SK-N-SH treated with all-trans-retinoic acid at 6 μM for 48 hours (cell line): ENCODE results near the gene MPZL2.

Experiments used
- ATAC-seq: fragments of 200-7000 bp; cut with Tn5 transposase; 3 replicates; pipeline ENCODE4 v1.9.1; 2020; ENCODE audit warnings: mild to moderate bottlenecking, moderate library complexity
- ARNTL ChIP-seq: fragments of 450-650 bp; formaldehyde crosslinking; IDR thresholded peaks from 2 replicates; pipeline ENCODE4 v1.5.0; 2020; ENCODE audit warnings: low read depth, mild to moderate bottlenecking, moderate library complexity, borderline replicate concordance
- BACH2 ChIP-seq: fragments of 250-450 bp; sonication (Bioruptor Pico); IDR thresholded peaks from 2 replicates; pipeline ENCODE4 v1.9.0; 2021; ENCODE audit warnings: mild to moderate bottlenecking, borderline replicate concordance
- CREB5 ChIP-seq: fragments of 250-450 bp; sonication (Bioruptor Pico); IDR thresholded peaks from 2 replicates; pipeline ENCODE4 v1.5.1; 2020; ENCODE audit warnings: low read depth, mild to moderate bottlenecking, moderate library complexity
- CSDC2 ChIP-seq: fragments of 250-450 bp; sonication (Bioruptor Pico); IDR thresholded peaks from 2 replicates; pipeline ENCODE4 v1.5.0; 2020; ENCODE audit warnings: mild to moderate bottlenecking, moderate library complexity
- ESRRG ChIP-seq: fragments of 250-450 bp; sonication (Bioruptor Pico); IDR thresholded peaks from 2 replicates; pipeline ENCODE4 v1.6.1; 2021; ENCODE audit warnings: mild to moderate bottlenecking
- GLIS3 ChIP-seq: fragments of 250-450 bp; sonication (Bioruptor Pico); IDR thresholded peaks from 2 replicates; pipeline ENCODE4 v1.5.0; 2020; ENCODE audit warnings: mild to moderate bottlenecking, moderate library complexity
- ISL1 ChIP-seq: fragments of 250-450 bp; sonication (Bioruptor Pico); IDR thresholded peaks from 2 replicates; pipeline ENCODE4 v2.1.2; 2022; ENCODE audit warnings: mild to moderate bottlenecking, moderate library complexity
- OSR1 ChIP-seq: fragments of 250-450 bp; sonication (Bioruptor Pico); IDR thresholded peaks from 2 replicates; pipeline ENCODE4 v1.8.0; 2022; ENCODE audit warnings: moderate library complexity, mild to moderate bottlenecking, inconsistent platforms
- PATZ1 ChIP-seq: fragments of 250-450 bp; sonication (Bioruptor Pico); IDR thresholded peaks from 2 replicates; pipeline ENCODE4 v1.8.0; 2020; ENCODE audit warnings: mild to moderate bottlenecking, moderate library complexity, borderline replicate concordance
- POU6F1 ChIP-seq: fragments of 250-450 bp; sonication (Bioruptor Pico); IDR thresholded peaks from 2 replicates; pipeline ENCODE4 v1.8.0; 2021; ENCODE audit warnings: low read depth, mild to moderate bottlenecking, moderate library complexity, borderline replicate concordance
- PPARA ChIP-seq: fragments of 250-450 bp; sonication (Bioruptor Pico); IDR thresholded peaks from 2 replicates; pipeline ENCODE4 v1.5.0; 2020; ENCODE audit warnings: mild to moderate bottlenecking, borderline replicate concordance
- RARB ChIP-seq: fragments of 250-450 bp; sonication (Bioruptor Pico); IDR thresholded peaks from 2 replicates; pipeline ENCODE4 v1.8.0; 2021; ENCODE audit warnings: mild to moderate bottlenecking, moderate library complexity
- SNAI2 ChIP-seq: fragments of 250-450 bp; sonication (Bioruptor Pico); IDR thresholded peaks from 2 replicates; pipeline ENCODE4 v1.5.0; 2020; ENCODE audit warnings: mild to moderate bottlenecking, moderate library complexity
- TCF4 ChIP-seq: fragments of 250-450 bp; sonication (Bioruptor Pico); IDR thresholded peaks from 2 replicates; pipeline ENCODE4 v1.8.0; 2021; ENCODE audit warnings: mild to moderate bottlenecking, moderate library complexity, borderline replicate concordance
- TOX ChIP-seq: fragments of 250-450 bp; sonication (Bioruptor Pico); IDR thresholded peaks from 2 replicates; pipeline ENCODE4 v1.8.0; 2021; ENCODE audit warnings: mild to moderate bottlenecking, moderate library complexity, borderline replicate concordance
- ZC3H10 ChIP-seq: fragments of 250-450 bp; sonication (Bioruptor Pico); IDR thresholded peaks from 2 replicates; pipeline ENCODE4 v1.5.1; 2021; ENCODE audit warnings: mild to moderate bottlenecking, moderate library complexity
- ZFP3 ChIP-seq: fragments of 250-450 bp; sonication (Bioruptor Pico); IDR thresholded peaks from 2 replicates; pipeline ENCODE4 v1.5.0; 2020; ENCODE audit warnings: mild to moderate bottlenecking, moderate library complexity
- ZFP30 ChIP-seq: fragments of 450-650 bp; formaldehyde crosslinking; IDR thresholded peaks from 2 replicates; pipeline ENCODE4 v1.5.0; 2022; ENCODE audit warnings: mild to moderate bottlenecking, moderate library complexity
- ZNF565 ChIP-seq: fragments of 450-650 bp; formaldehyde crosslinking; conservative IDR thresholded peaks from 2 replicates; pipeline ENCODE4 v1.5.0; 2020; ENCODE audit warnings: low read depth, mild to moderate bottlenecking, moderate library complexity
- ZNF70 ChIP-seq: fragments of 450-650 bp; formaldehyde crosslinking; IDR thresholded peaks from 2 replicates; pipeline ENCODE4 v1.5.0; 2020; ENCODE audit warnings: mild to moderate bottlenecking, moderate library complexity
- ZNF8 ChIP-seq: fragments of 450-650 bp; formaldehyde crosslinking; IDR thresholded peaks from 2 replicates; pipeline ENCODE4 v1.5.0; 2020; ENCODE audit warnings: mild to moderate bottlenecking, moderate library complexity
- TF ChIP-seq, protein P1 (sequence below): fragments of 250-450 bp; sonication (Bioruptor Pico); IDR thresholded peaks from 2 replicates; pipeline ENCODE4 v1.5.1; 2021; ENCODE audit warnings: mild to moderate bottlenecking, moderate library complexity
- TF ChIP-seq, protein P2 (sequence below): fragments of 250-450 bp; sonication (Bioruptor Pico); IDR thresholded peaks from 2 replicates; pipeline ENCODE4 v1.5.0; 2020; ENCODE audit warnings: mild to moderate bottlenecking, moderate library complexity

The MPZL2 gene

GRCh38 chr11:118221419-118221818 lies 42.7 kb downstream of the MPZL2 start (continued):
- no peak for TF ChIP-seq SNAI2 (CRISPR knock-in tag)

- TF ChIP-seq ISL1 (CRISPR knock-in tag), result no peak
- no peak for TF ChIP-seq SNAI2 (CRISPR knock-in tag)
- TF ChIP-seq, protein P1, sequence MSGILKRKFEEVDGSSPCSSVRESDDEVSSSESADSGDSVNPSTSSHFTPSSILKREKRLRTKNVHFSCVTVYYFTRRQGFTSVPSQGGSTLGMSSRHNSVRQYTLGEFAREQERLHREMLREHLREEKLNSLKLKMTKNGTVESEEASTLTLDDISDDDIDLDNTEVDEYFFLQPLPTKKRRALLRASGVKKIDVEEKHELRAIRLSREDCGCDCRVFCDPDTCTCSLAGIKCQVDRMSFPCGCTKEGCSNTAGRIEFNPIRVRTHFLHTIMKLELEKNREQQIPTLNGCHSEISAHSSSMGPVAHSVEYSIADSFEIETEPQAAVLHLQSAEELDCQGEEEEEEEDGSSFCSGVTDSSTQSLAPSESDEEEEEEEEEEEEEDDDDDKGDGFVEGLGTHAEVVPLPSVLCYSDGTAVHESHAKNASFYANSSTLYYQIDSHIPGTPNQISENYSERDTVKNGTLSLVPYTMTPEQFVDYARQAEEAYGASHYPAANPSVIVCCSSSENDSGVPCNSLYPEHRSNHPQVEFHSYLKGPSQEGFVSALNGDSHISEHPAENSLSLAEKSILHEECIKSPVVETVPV (CRISPR knock-in tag), result no peak
- TF ChIP-seq OSR1 (CRISPR knock-in tag), result no peak
- no peak for TF ChIP-seq CSDC2 (CRISPR knock-in tag)
- TF ChIP-seq ZFP30 (CRISPR knock-in tag), result no peak
- no peak for TF ChIP-seq TCF4 (CRISPR knock-in tag)
- no peak for TF ChIP-seq RARB (CRISPR knock-in tag)
- no peak for TF ChIP-seq POU6F1
- no peak for TF ChIP-seq TOX (CRISPR knock-in tag)
- no peak for TF ChIP-seq ESRRG (CRISPR knock-in tag)
- no peak for TF ChIP-seq CREB5 (CRISPR knock-in tag)
- no peak for TF ChIP-seq PATZ1
- no peak for TF ChIP-seq ZC3H10
- TF ChIP-seq, all 23 proteins: peak for 0
- ATAC-seq, result no peak
Observed at GRCh38 chr11:118219732-118220131, 44.4 kb downstream of the MPZL2 start.

DNA sequence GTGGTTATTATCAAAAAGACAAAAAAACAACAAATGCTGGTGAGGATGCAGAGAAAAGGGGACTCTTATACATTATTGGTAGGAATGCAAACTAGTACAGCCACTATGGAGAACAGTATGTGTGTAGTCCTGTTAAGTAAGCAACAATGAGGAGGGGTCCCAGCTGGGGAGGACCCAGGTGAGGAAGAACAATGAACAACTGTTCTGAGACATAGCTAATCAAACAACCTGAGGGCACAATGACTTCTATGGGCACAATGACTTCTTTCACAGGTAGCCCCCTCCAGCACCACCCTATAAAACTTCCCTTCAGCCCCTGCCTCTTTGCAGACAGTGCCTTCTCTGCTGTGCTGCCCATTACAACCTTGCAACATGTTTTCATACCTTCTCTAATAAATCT lies 44.9 kb downstream of the MPZL2 start:
- TF ChIP-seq SNAI2 (CRISPR knock-in tag) (no peak), ZNF70 (CRISPR knock-in tag) (no peak), PPARA (no peak), ZC3H10 (no peak), ZFP3 (no peak), POU6F1 (no peak), OSR1 (CRISPR knock-in tag) (no peak), ZFP30 (CRISPR knock-in tag) (no peak), ZNF8 (CRISPR knock-in tag) (no peak), TCF4 (CRISPR knock-in tag) (no peak), GLIS3 (CRISPR knock-in tag) (no peak), ZNF565 (CRISPR knock-in tag) (no peak), RARB (CRISPR knock-in tag) (no peak)
- no peak for ATAC-seq

DNA sequence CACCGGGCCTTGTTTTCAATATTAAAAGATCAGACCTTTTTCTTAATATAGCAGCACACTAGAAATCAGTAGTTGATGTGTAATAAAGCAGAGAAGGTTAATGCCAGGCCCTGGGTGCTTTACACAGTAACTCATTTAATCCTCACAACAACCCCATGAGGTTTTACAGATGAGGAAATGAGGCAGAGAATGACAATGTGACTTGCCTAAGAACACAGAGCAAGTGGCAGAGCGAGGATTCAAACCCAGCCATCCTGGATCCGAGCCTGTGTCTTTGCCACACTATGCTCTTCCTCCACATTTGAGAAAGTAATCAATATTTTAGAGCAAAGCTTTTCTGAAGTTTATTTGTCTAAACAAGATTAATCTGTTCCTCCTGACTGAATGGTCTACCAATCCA lies 46.5 kb downstream of the MPZL2 start:
- TF ChIP-seq ISL1 (CRISPR knock-in tag) (no peak), BACH2 (no peak), CREB5 (CRISPR knock-in tag) (no peak), CSDC2 (CRISPR knock-in tag) (no peak), TOX (CRISPR knock-in tag) (no peak), ARNTL (CRISPR knock-in tag) (no peak), SNAI2 (CRISPR knock-in tag) (no peak), ZFP3 (no peak)
- TF ChIP-seq, protein P1 (CRISPR knock-in tag), result no peak
- TF ChIP-seq, protein P2, sequence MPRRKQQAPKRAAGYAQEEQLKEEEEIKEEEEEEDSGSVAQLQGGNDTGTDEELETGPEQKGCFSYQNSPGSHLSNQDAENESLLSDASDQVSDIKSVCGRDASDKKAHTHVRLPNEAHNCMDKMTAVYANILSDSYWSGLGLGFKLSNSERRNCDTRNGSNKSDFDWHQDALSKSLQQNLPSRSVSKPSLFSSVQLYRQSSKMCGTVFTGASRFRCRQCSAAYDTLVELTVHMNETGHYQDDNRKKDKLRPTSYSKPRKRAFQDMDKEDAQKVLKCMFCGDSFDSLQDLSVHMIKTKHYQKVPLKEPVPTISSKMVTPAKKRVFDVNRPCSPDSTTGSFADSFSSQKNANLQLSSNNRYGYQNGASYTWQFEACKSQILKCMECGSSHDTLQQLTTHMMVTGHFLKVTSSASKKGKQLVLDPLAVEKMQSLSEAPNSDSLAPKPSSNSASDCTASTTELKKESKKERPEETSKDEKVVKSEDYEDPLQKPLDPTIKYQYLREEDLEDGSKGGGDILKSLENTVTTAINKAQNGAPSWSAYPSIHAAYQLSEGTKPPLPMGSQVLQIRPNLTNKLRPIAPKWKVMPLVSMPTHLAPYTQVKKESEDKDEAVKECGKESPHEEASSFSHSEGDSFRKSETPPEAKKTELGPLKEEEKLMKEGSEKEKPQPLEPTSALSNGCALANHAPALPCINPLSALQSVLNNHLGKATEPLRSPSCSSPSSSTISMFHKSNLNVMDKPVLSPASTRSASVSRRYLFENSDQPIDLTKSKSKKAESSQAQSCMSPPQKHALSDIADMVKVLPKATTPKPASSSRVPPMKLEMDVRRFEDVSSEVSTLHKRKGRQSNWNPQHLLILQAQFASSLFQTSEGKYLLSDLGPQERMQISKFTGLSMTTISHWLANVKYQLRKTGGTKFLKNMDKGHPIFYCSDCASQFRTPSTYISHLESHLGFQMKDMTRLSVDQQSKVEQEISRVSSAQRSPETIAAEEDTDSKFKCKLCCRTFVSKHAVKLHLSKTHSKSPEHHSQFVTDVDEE (CRISPR knock-in tag), result no peak
- TF ChIP-seq, all 23 proteins: peak for 0
- no peak for ATAC-seq
